Effector memory CD4-positive, alpha-beta T cell (primary cell): ENCODE measurements around the gene IL12RB2.

Experiments used
- DNase-seq, 3 donors: peaks; one replicate each; pipeline ENCODE4 v3.0.0-alpha.2; 2020
- H3K27ac ChIP-seq: 2 replicates; pipeline ENCODE4 v1.7.0; 2013; ENCODE audit warnings: mild to moderate bottlenecking, low read length, moderate library complexity; ENCODE audit not compliant: insufficient read depth, poor library complexity, severe bottlenecking
- H3K27me3 ChIP-seq: replicated peaks from 2 replicates; pipeline ENCODE4 v1.7.0; 2013; ENCODE audit warnings: mild to moderate bottlenecking, low read length; ENCODE audit not compliant: insufficient read depth, control insufficient read depth, poor library complexity, severe bottlenecking
- H3K36me3 ChIP-seq: 2 replicates; pipeline ENCODE4 v1.7.0; 2013; ENCODE audit warnings: mild to moderate bottlenecking, low read length, moderate library complexity; ENCODE audit not compliant: control insufficient read depth, insufficient read depth
- H3K4me1 ChIP-seq: 2 replicates; pipeline ENCODE4 v1.7.0; 2013; ENCODE audit warnings: low read length, mild to moderate bottlenecking; ENCODE audit not compliant: control insufficient read depth, insufficient read depth, poor library complexity, severe bottlenecking
- H3K4me3 ChIP-seq: 2 replicates; pipeline ENCODE4 v1.7.0; 2013; ENCODE audit warnings: low read length, low read depth, mild to moderate bottlenecking; ENCODE audit not compliant: insufficient read depth, poor library complexity, severe bottlenecking
- H3K9me3 ChIP-seq: 2 replicates; pipeline ENCODE4 v1.7.0; 2013; ENCODE audit warnings: mild to moderate bottlenecking, low read length, moderate library complexity; ENCODE audit not compliant: control insufficient read depth

IL12RB2 gene

DNA sequence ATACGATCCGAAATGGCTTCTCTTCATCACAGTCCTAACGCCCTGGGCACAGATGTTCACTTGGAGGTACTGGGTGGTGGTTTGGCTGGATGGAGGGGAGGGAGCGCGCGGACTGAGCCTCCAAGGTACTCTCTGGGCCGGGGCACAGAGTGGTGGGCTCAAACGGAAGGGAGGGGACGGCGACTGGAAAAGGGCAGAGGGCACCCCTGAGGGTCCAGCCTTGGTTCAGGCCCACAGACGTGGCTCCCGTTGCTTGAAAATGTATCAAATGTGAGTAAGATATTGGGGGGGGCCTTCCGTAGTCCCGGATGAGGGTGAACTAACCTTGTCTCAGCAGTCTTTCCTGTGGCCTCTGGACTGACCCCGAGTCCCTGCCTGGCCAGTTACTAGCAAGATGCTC, 463 bp downstream of the IL12RB2 start:
- no peak for DNase-seq
- no peak overlapping the region for H3K4me3 ChIP-seq

DNA sequence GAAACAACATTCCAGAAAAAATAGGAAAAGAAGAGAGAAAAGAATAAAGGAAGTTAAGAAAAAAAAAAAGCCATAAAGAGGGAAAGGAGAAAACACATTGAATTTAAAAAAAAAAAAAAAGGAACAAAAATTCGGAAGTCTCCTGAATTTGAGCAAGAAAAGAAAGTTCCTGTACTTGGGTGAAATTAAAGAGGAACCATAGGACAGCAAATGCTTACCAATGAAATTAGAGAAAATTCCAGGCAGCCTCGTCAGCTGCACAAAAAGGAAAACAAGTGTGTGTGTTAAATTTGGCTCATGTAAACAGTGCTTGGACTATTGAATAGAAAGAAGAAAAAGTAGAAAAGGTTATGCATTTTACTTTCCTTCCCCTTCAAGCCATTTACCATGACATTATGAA, 4.9 kb downstream of the IL12RB2 start:
- no peak for DNase-seq
- H3K4me3 ChIP-seq, result no peak overlapping the region

More for the DNA sequence above, 463 bp downstream of the IL12RB2 start:
- Histone ChIP-seq H3K36me3 (no peaks in the 10 kb centered on the region), H3K27ac (no peak overlapping the region), H3K9me3 (no peaks in the 10 kb centered on the region), H3K27me3 (peaks cover 6% of the 10 kb centered on the region), H3K4me1 (peaks cover 10% of the 10 kb centered on the region)

GRCh38 chr1:67313934-67314671, 6.4 kb downstream of the IL12RB2 start:
- no peak for DNase-seq
- Histone ChIP-seq H3K36me3 (no peaks in the 10 kb centered on the region), H3K27ac (no peak overlapping the region), H3K4me1 (no peaks in the 10 kb centered on the region), H3K9me3 (no peaks in the 10 kb centered on the region), H3K27me3 (no peaks in the 10 kb centered on the region), H3K4me3 (no peak overlapping the region)

More for the DNA sequence above, 4.9 kb downstream of the IL12RB2 start:
- H3K9me3 ChIP-seq, result no peaks in the 10 kb centered on the region
- no peaks in the 10 kb centered on the region for H3K36me3 ChIP-seq
- H3K27ac ChIP-seq, result no peak overlapping the region
- H3K27me3 ChIP-seq, result peaks cover 6% of the 10 kb centered on the region
- H3K4me1 ChIP-seq, result peaks cover 7% of the 10 kb centered on the region

DNA sequence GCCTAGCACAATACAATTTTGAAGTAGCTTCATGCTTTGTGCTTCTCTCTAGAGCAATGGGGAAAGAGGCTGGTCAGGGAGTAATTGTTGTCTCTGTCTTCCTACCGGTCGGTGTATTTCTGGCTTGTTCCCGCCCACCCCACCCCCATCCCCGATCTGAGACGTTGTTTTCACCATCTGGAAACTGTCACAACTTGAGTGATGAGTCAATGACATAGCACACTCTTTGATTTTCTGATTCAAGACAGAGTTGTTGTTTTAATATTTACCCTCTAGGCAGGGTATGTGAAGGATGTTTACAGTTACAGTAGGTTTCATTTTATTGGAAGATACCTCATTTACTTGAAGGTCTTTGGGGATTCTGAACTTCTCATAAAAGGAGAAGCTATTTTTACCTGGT, 7.0 kb downstream of the IL12RB2 start:
- no peak overlapping the region for H3K4me3 ChIP-seq
- no peaks in the 10 kb centered on the region for H3K4me1 ChIP-seq
- H3K9me3 ChIP-seq, result no peaks in the 10 kb centered on the region
- no peaks in the 10 kb centered on the region for H3K36me3 ChIP-seq
- no peak for DNase-seq
- H3K27ac ChIP-seq, result no peak overlapping the region
- H3K27me3 ChIP-seq, result no peaks in the 10 kb centered on the region

GRCh38 chr1:67316180-67316902, 8.7 kb downstream of the IL12RB2 start:
- no peaks in the 10 kb centered on the region for H3K36me3 ChIP-seq
- H3K4me1 ChIP-seq, result no peaks in the 10 kb centered on the region
- H3K27ac ChIP-seq, result no peak overlapping the region
- no peak overlapping the region for H3K4me3 ChIP-seq
- H3K27me3 ChIP-seq, result no peaks in the 10 kb centered on the region
- no peaks in the 10 kb centered on the region for H3K9me3 ChIP-seq
- DNase-seq, result no peak

DNA sequence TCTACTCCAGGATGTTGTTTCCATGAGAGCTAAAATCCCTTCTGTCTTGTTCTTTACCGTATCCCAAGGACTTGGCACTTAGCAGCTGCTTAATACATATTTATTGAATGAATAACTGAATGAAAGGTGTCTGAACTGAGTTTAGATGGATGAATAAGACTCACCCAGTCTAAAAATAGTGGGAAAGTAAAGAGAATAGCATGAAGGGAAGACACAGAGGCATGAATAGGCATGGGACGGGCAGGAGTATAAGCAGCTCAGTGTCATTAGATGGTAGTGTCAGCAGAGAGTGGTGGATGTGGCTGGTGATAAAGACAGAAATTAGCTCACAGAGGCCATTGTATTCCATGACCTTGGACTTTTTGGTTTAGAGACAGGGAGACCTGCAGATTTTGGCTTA, 9.2 kb downstream of the IL12RB2 start:
- no peak for DNase-seq
- H3K27me3 ChIP-seq, result no peaks in the 10 kb centered on the region
- H3K27ac ChIP-seq, result no peak overlapping the region
- H3K4me3 ChIP-seq, result no peak overlapping the region
- no peaks in the 10 kb centered on the region for H3K4me1 ChIP-seq
- H3K36me3 ChIP-seq, result no peaks in the 10 kb centered on the region
- no peaks in the 10 kb centered on the region for H3K9me3 ChIP-seq

DNA sequence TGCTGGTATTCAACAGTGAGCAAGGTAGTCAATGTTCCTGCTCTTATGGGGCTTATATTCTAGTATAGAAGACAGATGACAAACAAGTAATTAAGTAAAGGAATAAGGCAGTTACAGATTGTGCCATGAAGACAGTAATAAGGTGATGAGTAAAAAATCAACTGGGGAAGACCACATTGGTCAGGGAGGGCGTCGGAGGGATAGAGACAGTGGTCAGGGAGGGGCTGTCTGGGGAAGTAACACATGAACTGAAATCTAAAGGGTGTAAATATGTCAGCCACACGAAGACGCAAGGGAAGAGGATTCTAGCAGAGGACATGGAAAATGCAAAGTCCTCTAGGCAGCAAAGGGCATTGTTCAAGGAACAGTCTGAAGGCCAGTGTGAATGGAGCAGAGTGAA, 10.1 kb downstream of the IL12RB2 start:
- no peak for DNase-seq
- H3K27me3 ChIP-seq, result no peaks in the 10 kb centered on the region
- H3K4me1 ChIP-seq, result no peaks in the 10 kb centered on the region
- no peak overlapping the region for H3K4me3 ChIP-seq
- no peaks in the 10 kb centered on the region for H3K36me3 ChIP-seq
- no peak overlapping the region for H3K27ac ChIP-seq
- H3K9me3 ChIP-seq, result no peaks in the 10 kb centered on the region

- H3K27me3 ChIP-seq, result no peaks in the 10 kb centered on the region
- H3K9me3 ChIP-seq, result no peaks in the 10 kb centered on the region
- no peak for DNase-seq
- no peaks in the 10 kb centered on the region for H3K4me1 ChIP-seq
- no peaks in the 10 kb centered on the region for H3K36me3 ChIP-seq
- H3K4me3 ChIP-seq, result no peak overlapping the region
- no peak overlapping the region for H3K27ac ChIP-seq
Measured at GRCh38 chr1:67322442-67322841, 14.8 kb downstream of the IL12RB2 start.

DNA sequence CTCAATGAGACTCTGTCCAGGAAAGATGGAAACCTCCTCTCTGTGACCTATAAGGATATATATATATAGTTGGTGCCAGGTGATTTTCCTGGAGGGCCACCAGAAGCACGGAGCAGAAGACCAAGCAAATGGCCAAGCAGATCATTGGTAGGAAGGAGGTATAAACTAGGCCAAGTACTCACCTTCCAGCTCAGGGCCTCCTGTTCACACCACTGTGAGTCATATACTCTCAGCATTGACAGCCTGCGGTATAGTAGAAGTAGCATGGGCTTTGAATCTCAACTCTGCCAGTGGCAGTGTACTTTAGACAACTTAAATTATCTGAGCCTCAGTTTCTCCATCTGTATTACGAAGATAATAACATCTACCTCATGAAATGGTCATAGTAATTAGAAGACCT, 15.4 kb downstream of the IL12RB2 start:
- no peaks in the 10 kb centered on the region for H3K36me3 ChIP-seq
- DNase-seq, result no peak
- H3K4me3 ChIP-seq, result no peak overlapping the region

DNA sequence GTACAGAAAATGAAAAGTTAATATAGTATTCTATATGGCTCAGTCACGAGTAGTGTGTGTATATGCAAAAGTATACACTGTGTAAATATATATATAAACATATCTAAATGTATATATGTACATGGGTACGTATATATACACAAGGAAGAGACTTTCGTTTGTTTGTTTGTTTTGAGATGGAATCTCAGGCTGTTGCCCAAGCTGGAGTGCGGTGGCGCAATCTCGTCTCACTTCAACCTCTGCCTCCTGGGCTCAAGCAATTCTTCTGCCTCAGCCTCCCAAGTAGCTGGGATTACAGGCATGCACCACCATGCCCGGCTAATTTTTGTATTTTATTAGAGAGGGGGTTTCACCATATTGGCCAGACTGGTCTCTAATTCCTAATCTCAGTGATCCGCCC, 16.4 kb downstream of the IL12RB2 start:
- H3K9me3 ChIP-seq, result no peaks in the 10 kb centered on the region
- H3K36me3 ChIP-seq, result no peaks in the 10 kb centered on the region
- H3K27ac ChIP-seq, result no peak overlapping the region
- no peaks in the 10 kb centered on the region for H3K4me1 ChIP-seq
- DNase-seq, result no peak
- H3K27me3 ChIP-seq, result no peaks in the 10 kb centered on the region
- no peak overlapping the region for H3K4me3 ChIP-seq

More for the DNA sequence above, 15.4 kb downstream of the IL12RB2 start:
- H3K9me3 ChIP-seq, result no peaks in the 10 kb centered on the region
- H3K4me1 ChIP-seq, result no peaks in the 10 kb centered on the region
- H3K27ac ChIP-seq, result no peak overlapping the region
- no peaks in the 10 kb centered on the region for H3K27me3 ChIP-seq
